ENCODE measurements around the gene KLKB1. TPM values are rescaled to one million over a fixed set of nuclear protein-coding genes. Genes with fewer than 3 reads are reported as not detected.

The KLKB1 gene
- total RNA-seq, 1 experiment from 2014 or later, result 10.1 TPM

GRCh38 chr4:186240848-186241491 lies 13.7 kb downstream of the KLKB1 start (continued):
- TF ChIP-seq MLX (CRISPR knock-in tag; IDR thresholded peaks at IDR 0.05) (no peak), RORB (CRISPR knock-in tag; IDR thresholded peaks at IDR 0.05) (no peak), ZMAT4 (CRISPR knock-in tag; IDR thresholded peaks at IDR 0.05) (no peak; the same call in 1 of the 2 replicates), ZNF671 (CRISPR knock-in tag; IDR thresholded peaks at IDR 0.05) (peak; percentile 87), SP1 (CRISPR knock-in tag; conservative IDR thresholded peaks at IDR 0.05) (peak; percentile 39; the same call in 1 of the 2 replicates), ATF3 (CRISPR knock-in tag; conservative IDR thresholded peaks at IDR 0.05) (no peak), JAZF1 (CRISPR knock-in tag; IDR thresholded peaks at IDR 0.05) (no peak), ZNF416 (CRISPR knock-in tag; IDR thresholded peaks at IDR 0.05) (peak; percentile 88; the same call in 1 of the 2 replicates), GTF2I (CRISPR knock-in tag; conservative IDR thresholded peaks at IDR 0.05) (no peak), AR (CRISPR knock-in tag; IDR thresholded peaks at IDR 0.05) (peak; percentile 97), MYBL2 (CRISPR knock-in tag; IDR thresholded peaks at IDR 0.05) (0 out of 2 replicates have a peak, but pooled peaks have one; percentile 47), NFATC4 (CRISPR knock-in tag; IDR thresholded peaks at IDR 0.05) (peak; percentile 82), ERG (CRISPR knock-in tag; IDR thresholded peaks at IDR 0.05) (peak; percentile 97), USF1 (CRISPR knock-in tag; IDR thresholded peaks at IDR 0.05) (no peak), PREB (CRISPR knock-in tag; IDR thresholded peaks at IDR 0.05; ENCODE audit: borderline replicate concordance) (no peak), NR1H2 (CRISPR knock-in tag; IDR thresholded peaks at IDR 0.05) (no peak), ETV6 (CRISPR knock-in tag; IDR thresholded peaks at IDR 0.05) (peak; percentile 48; the same call in 1 of the 2 replicates), AFF4 (CRISPR knock-in tag; IDR thresholded peaks at IDR 0.05; ENCODE audit: borderline replicate concordance) (peak; percentile 32; the same call in 1 of the 2 replicates), TEAD1 (CRISPR knock-in tag; IDR thresholded peaks at IDR 0.05) (no peak), CDX4 (CRISPR knock-in tag; IDR thresholded peaks at IDR 0.05; ENCODE audit: borderline replicate concordance) (no peak), E2F4 (CRISPR knock-in tag; IDR thresholded peaks at IDR 0.05; ENCODE audit: borderline replicate concordance, low read depth) (no peak)
